Activated T-helper 2 cell treated with anti-CD3 and anti-CD28 coated beads, Interferon-gamma antibody, Interleukin-2, Interleukin-4, amounts not matched to agents 10 μg/mL and 5 μg/mL and 100 μg/mL, durations not matched to agents 14 hours and 24 hours and 36 hours (primary cell): ENCODE results near the gene LIFR. TPM values are rescaled to one million over a fixed set of nuclear protein-coding genes. Genes with fewer than 3 reads are reported as not detected.
"Not testable (repeated sequence)": the region's sequence is repeated elsewhere in the genome, so short reads cannot be mapped to it uniquely, and the experiment has no call there.

ENCODE experiments used
- DNase-seq: peaks from one replicate; pipeline ENCODE4 v3.0.0; 2021; ENCODE audit warnings: low spot score
- H3K27ac Mint-ChIP-seq: one replicate; pipeline ENCODE4 v1.8.0; 2021; ENCODE audit warnings: mixed read lengths
- H3K27me3 Mint-ChIP-seq: one replicate; pipeline ENCODE4 v1.8.0; 2021; ENCODE audit warnings: low read depth, mixed read lengths
- H3K36me3 Mint-ChIP-seq: one replicate; pipeline ENCODE4 v1.8.0; 2021; ENCODE audit warnings: low read depth, mixed read lengths
- H3K4me1 Mint-ChIP-seq: one replicate; pipeline ENCODE4 v1.8.0; 2021; ENCODE audit warnings: low read depth, mixed read lengths
- H3K4me3 Mint-ChIP-seq: one replicate; pipeline ENCODE4 v1.8.0; 2021; ENCODE audit warnings: low read depth, mild to moderate bottlenecking, moderate library complexity, mixed read lengths
- H3K9me3 Mint-ChIP-seq: one replicate; pipeline ENCODE4 v1.8.0; 2021; ENCODE audit warnings: mixed read lengths
- intact Hi-C: fragments of 100-400 bp; cut with micrococcal nuclease; formaldehyde crosslinking; loops from one replicate; pipeline ENCODE4 v1.15.1; 2023
- total RNA-seq: library from RNA; stranded (reverse); gene quantifications from 2 replicates; pipeline ENCODE4 v1.2.3, GENCODE V29; 2022

The LIFR gene
- total RNA-seq, 1 donor from 2014 or later: 0.25 TPM

DNA sequence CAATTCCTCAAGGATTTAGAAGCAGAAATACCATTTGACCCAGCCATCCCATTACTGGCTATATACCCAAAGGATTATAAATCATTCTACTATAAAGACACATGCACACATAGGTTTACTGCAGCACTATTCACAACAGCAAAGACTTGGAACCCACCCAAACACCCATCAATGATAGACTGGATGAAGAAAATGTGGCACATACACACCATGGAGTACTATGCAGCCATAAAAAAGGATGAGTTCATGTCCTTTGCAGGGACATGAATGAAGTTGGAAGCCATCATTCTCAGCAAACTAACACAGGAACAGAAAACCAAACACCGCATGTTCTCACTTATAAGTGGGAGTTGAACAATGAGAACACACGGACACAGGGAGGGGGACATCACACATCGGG is 39.8 kb downstream of the LIFR start:
- DNase-seq, H3K4me3 Mint-ChIP-seq, H3K36me3 Mint-ChIP-seq, H3K27ac Mint-ChIP-seq, intact Hi-C loops, H3K4me1 Mint-ChIP-seq, H3K27me3 Mint-ChIP-seq, H3K9me3 Mint-ChIP-seq: not testable (repeated sequence)

GRCh38 chr5:38515646-38516045 is 40.8 kb downstream of the LIFR start:
- H3K4me3 Mint-ChIP-seq: no peak overlapping the region
- no peaks in the 10 kb centered on the region for H3K36me3 Mint-ChIP-seq
- no peaks in the 10 kb centered on the region for H3K9me3 Mint-ChIP-seq
- no peak overlapping the region for H3K27ac Mint-ChIP-seq
- peaks cover 5% of the 10 kb centered on the region for H3K27me3 Mint-ChIP-seq
- DNase-seq: no peak
- H3K4me1 Mint-ChIP-seq: no peaks in the 10 kb centered on the region
- intact Hi-C loops: no loop called here

- no peaks in the 10 kb centered on the region for H3K36me3 Mint-ChIP-seq
- H3K4me1 Mint-ChIP-seq: no peaks in the 10 kb centered on the region
- H3K9me3 Mint-ChIP-seq: no peaks in the 10 kb centered on the region
- intact Hi-C loops: no loop called here
- DNase-seq: no peak
- H3K27me3 Mint-ChIP-seq: peaks cover 5% of the 10 kb centered on the region
- no peak overlapping the region for H3K27ac Mint-ChIP-seq
- no peak overlapping the region for H3K4me3 Mint-ChIP-seq
Observed at GRCh38 chr5:38515092-38515491, 41.4 kb downstream of the LIFR start.

DNA sequence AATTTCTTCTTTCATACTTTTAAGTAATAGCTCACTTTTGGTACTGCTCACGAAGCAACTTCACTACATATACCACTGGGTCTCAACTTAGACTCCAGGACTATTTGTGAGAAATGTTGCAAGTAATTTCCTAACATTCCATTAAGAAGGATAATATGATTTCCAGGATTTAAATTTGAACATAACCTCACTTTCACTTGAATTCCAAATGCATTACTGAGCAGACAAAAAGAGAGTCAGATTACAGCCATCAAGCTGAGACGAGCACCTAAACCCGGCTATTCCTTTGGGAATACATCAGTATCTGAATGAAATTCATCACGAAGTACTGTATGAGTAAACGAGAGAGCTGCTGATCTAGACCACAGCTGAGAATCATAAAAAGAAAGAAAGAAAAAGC is 47.3 kb downstream of the LIFR start:
- Mint-ChIP-seq H3K4me3 (no peak overlapping the region), H3K27ac (no peak overlapping the region), H3K9me3 (no peaks in the 10 kb centered on the region), H3K4me1 (no peaks in the 10 kb centered on the region), H3K27me3 (peaks cover 6% of the 10 kb centered on the region), H3K36me3 (no peaks in the 10 kb centered on the region)
- no peak for DNase-seq
- intact Hi-C loops: no loop called here

- H3K36me3 Mint-ChIP-seq: no peaks in the 10 kb centered on the region
- H3K27ac Mint-ChIP-seq: no peak overlapping the region
- H3K9me3 Mint-ChIP-seq: no peaks in the 10 kb centered on the region
- H3K4me3 Mint-ChIP-seq: no peak overlapping the region
- peaks cover 4% of the 10 kb centered on the region for H3K27me3 Mint-ChIP-seq
- DNase-seq: no peak
- no peaks in the 10 kb centered on the region for H3K4me1 Mint-ChIP-seq
- intact Hi-C loops: no loop called here
Observed at GRCh38 chr5:38506302-38506701, 50.1 kb downstream of the LIFR start.

GRCh38 chr5:38500573-38501260 is 55.7 kb downstream of the LIFR start:
- H3K36me3 Mint-ChIP-seq: no peaks in the 10 kb centered on the region
- peaks cover 9% of the 10 kb centered on the region for H3K27me3 Mint-ChIP-seq
- DNase-seq: no peak
- intact Hi-C loops: no loop called here
- H3K4me3 Mint-ChIP-seq: no peak overlapping the region
- no peaks in the 10 kb centered on the region for H3K4me1 Mint-ChIP-seq
- H3K27ac Mint-ChIP-seq: no peak overlapping the region
- no peaks in the 10 kb centered on the region for H3K9me3 Mint-ChIP-seq

GRCh38 chr5:38497946-38498345 is 58.5 kb downstream of the LIFR start:
- H3K4me1 Mint-ChIP-seq: no peaks in the 10 kb centered on the region
- no peak overlapping the region for H3K4me3 Mint-ChIP-seq
- no peaks in the 10 kb centered on the region for H3K36me3 Mint-ChIP-seq
- DNase-seq: no peak
- no peaks in the 10 kb centered on the region for H3K9me3 Mint-ChIP-seq
- intact Hi-C loops: no loop called here
- H3K27ac Mint-ChIP-seq: no peak overlapping the region
- H3K27me3 Mint-ChIP-seq: peaks cover 10% of the 10 kb centered on the region

DNA sequence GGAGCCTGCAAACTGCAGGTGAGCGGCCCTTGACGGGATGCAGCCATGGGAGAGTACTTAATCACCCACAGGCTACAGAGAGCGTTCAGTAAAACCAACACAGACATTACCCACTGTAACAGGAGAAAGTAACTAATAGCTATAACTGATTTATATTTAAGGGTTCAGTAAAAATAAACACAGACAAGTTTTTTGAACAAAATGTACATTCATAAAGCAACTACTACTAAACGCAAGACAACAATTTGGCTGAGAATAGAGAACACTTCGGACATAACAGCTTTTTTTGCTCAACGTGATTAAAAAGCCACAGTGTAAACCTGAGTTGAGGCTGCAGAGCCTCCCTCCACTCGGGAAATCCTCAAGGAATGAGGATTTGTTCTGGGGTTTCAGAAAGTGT is 61.7 kb downstream of the LIFR start:
- intact Hi-C loops: no loop called here
- Mint-ChIP-seq H3K36me3 (no peaks in the 10 kb centered on the region), H3K9me3 (no peaks in the 10 kb centered on the region), H3K27me3 (peaks cover 12% of the 10 kb centered on the region), H3K4me3 (no peak overlapping the region), H3K4me1 (no peaks in the 10 kb centered on the region), H3K27ac (no peak overlapping the region)
- no peak for DNase-seq

- Mint-ChIP-seq H3K27ac (no peak overlapping the region), H3K9me3 (no peaks in the 10 kb centered on the region), H3K36me3 (no peaks in the 10 kb centered on the region), H3K27me3 (peaks cover 11% of the 10 kb centered on the region), H3K4me1 (no peaks in the 10 kb centered on the region), H3K4me3 (no peak overlapping the region)
- no peak for DNase-seq
- intact Hi-C loops: no loop called here
Observed at GRCh38 chr5:38494175-38494574, 62.3 kb downstream of the LIFR start.

GRCh38 chr5:38483805-38484398 is 72.5 kb downstream of the LIFR start:
- Mint-ChIP-seq H3K4me3 (no peak overlapping the region), H3K4me1 (no peaks in the 10 kb centered on the region), H3K27me3 (peaks cover 46% of the 10 kb centered on the region), H3K36me3 (no peaks in the 10 kb centered on the region), H3K9me3 (no peaks in the 10 kb centered on the region), H3K27ac (no peak overlapping the region)
- no peak for DNase-seq
- intact Hi-C loops: no loop called here

DNA sequence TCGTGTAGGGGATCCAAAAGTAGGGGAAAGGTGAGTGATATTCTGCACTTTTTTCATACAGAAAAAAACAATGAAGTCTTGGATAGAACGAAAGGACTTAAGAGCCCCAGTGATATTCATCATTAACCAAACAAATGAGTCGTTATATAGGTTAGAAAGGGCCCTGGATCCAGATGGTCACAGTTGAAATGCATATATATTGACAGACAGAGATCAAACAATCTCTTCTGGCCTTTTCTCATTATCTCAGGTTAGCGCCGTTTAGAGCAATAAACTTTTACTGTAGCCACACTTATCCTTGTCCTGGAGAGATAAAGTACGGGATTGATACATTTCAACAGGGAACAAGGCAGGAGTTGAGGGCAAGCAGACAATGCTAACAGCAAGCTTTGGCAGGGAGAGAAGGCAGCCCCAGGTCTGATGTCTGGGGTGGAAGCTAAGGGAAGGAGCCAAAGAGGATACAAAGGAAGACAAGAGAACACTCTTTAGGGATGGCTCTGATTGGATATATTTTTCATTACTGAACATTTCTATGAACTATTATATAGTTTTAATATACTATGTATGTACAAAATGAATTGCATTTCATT is 77.0 kb downstream of the LIFR start:
- H3K27ac Mint-ChIP-seq: no peak overlapping the region
- intact Hi-C loops: no loop called here

DNA sequence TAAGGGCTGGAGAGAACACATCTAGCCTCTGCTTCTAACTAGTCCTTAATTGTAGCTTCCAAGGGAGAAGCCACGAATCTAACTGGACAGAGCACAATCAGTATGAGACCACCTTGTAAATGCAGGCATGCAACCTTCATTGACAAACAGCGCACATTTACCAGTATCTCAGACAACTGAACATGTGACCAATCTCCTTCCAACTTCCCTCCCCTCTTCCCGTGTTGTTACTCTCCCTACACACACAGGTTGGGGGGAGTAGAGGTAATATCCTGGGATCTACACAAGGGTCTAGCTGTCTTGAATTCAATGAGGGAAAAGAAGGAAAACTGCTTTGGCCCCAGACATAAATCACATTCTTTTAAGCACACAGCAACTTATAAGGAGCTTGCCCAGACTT is 77.6 kb downstream of the LIFR start:
- Mint-ChIP-seq H3K36me3 (no peaks in the 10 kb centered on the region), H3K9me3 (no peaks in the 10 kb centered on the region), H3K27ac (no peak overlapping the region), H3K4me1 (no peaks in the 10 kb centered on the region), H3K27me3 (peaks cover 37% of the 10 kb centered on the region), H3K4me3 (no peak overlapping the region)
- intact Hi-C loops: no loop called here
- DNase-seq: no peak

More for the DNA sequence above, 77.0 kb downstream of the LIFR start:
- Mint-ChIP-seq H3K4me1 (no peaks in the 10 kb centered on the region), H3K27me3 (peaks cover 38% of the 10 kb centered on the region), H3K4me3 (no peak overlapping the region), H3K9me3 (no peaks in the 10 kb centered on the region), H3K36me3 (no peaks in the 10 kb centered on the region)
- DNase-seq: no peak

DNA sequence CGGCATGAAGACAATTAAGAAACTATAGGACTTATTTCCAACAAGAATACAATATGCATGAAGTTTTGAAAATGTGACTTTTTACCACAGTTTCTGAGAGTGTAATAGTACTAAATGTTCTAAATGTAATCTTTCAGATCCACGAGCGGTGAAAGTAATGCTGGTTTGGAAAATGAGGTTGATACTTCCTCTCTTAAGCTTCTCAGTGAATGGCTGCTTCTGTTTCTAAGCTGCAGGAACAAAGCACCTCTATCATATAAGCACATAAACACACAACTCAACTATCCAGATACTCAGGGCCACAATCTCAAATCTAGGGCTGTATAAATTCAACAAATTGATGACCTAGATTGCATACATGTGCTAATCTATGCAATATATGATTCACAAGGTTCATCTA is 78.3 kb downstream of the LIFR start:
- H3K36me3 Mint-ChIP-seq: no peaks in the 10 kb centered on the region
- H3K27me3 Mint-ChIP-seq: peaks cover 37% of the 10 kb centered on the region
- intact Hi-C loops: no loop called here
- no peaks in the 10 kb centered on the region for H3K9me3 Mint-ChIP-seq
- no peaks in the 10 kb centered on the region for H3K4me1 Mint-ChIP-seq
- H3K27ac Mint-ChIP-seq: no peak overlapping the region
- DNase-seq: no peak
- no peak overlapping the region for H3K4me3 Mint-ChIP-seq
